Mucosa of rectum (tissue), 2 donors: ENCODE results near the gene MATN1.

Experiments
- H3K27ac ChIP-seq, 2 donors: one replicate each; pipeline ENCODE4 v1.7.0; 2013; ENCODE audit warnings: inconsistent platforms in 2 of 2, low read depth in 2 of 2, low read length in 2 of 2
- H3K27me3 ChIP-seq, 2 donors: one replicate each; pipeline ENCODE4 v1.7.0; 2013; ENCODE audit warnings: low read length in 2 of 2; ENCODE audit not compliant: control insufficient read depth in 2 of 2, insufficient read depth in 2 of 2
- H3K36me3 ChIP-seq, 2 donors: one replicate each; pipeline ENCODE4 v1.7.0; 2013; ENCODE audit warnings: low read length in 2 of 2; ENCODE audit not compliant: control insufficient read depth in 2 of 2, insufficient read depth in 2 of 2
- H3K4me1 ChIP-seq, 2 donors: one replicate each; pipeline ENCODE4 v1.7.0; 2013; ENCODE audit warnings: low read length in 2 of 2, mild to moderate bottlenecking in 1 of 2; ENCODE audit not compliant: control insufficient read depth in 2 of 2, insufficient read depth in 2 of 2
- H3K4me3 ChIP-seq, 2 donors: one replicate each; pipeline ENCODE4 v1.7.0; 2013; ENCODE audit warnings: low read length in 2 of 2
- H3K9ac ChIP-seq, 2 donors: one replicate each; pipeline ENCODE4 v1.7.0; 2013; ENCODE audit warnings: low read length in 2 of 2, low read depth in 1 of 2, mild to moderate bottlenecking in 1 of 2
- H3K9me3 ChIP-seq, 2 donors: one replicate each; pipeline ENCODE4 v1.7.0; 2013; ENCODE audit warnings: low read length in 2 of 2; ENCODE audit not compliant: control insufficient read depth in 2 of 2
- donor health status: healthy.
- donor health status: Normal muscosa, but diverticular disease.

MATN1 gene

GRCh38 chr1:30751830-30752650 lies 28.7 kb upstream of the MATN1 start:
- no peaks in the 10 kb centered on the region for H3K27me3 ChIP-seq
- no peaks in the 10 kb centered on the region for H3K36me3 ChIP-seq
- H3K9me3 ChIP-seq, result no peaks in the 10 kb centered on the region
- peaks cover 16 to 36% of the 10 kb centered on the region in 2 donors for H3K4me1 ChIP-seq
- H3K27ac ChIP-seq, result peak overlapping the region in 1 of 2 donors; percentile 48
- H3K4me3 ChIP-seq, result peak overlapping the region in 1 of 2 donors; percentile 9
- peak overlapping the region in 1 of 2 donors; percentile 34 for H3K9ac ChIP-seq

GRCh38 chr1:30750731-30751291 lies 27.4 kb upstream of the MATN1 start:
- peaks cover 28 to 45% of the 10 kb centered on the region in 2 donors for H3K4me1 ChIP-seq
- peak overlapping the region; percentile 32 to 76 for H3K27ac ChIP-seq
- H3K9ac ChIP-seq, result no peak overlapping the region
- peak overlapping the region in 1 of 2 donors; percentile 20 for H3K4me3 ChIP-seq
- no peaks in the 10 kb centered on the region for H3K36me3 ChIP-seq
- no peaks in the 10 kb centered on the region for H3K9me3 ChIP-seq
- H3K27me3 ChIP-seq, result no peaks in the 10 kb centered on the region

GRCh38 chr1:30749691-30750583 lies 26.6 kb upstream of the MATN1 start:
- H3K4me1 ChIP-seq, result peaks cover 37 to 51% of the 10 kb centered on the region in 2 donors
- H3K4me3 ChIP-seq, result peak overlapping the region in 1 of 2 donors; percentile 48
- no peak overlapping the region for H3K9ac ChIP-seq
- no peaks in the 10 kb centered on the region for H3K9me3 ChIP-seq
- H3K27me3 ChIP-seq, result no peaks in the 10 kb centered on the region
- H3K36me3 ChIP-seq, result no peaks in the 10 kb centered on the region
- peak overlapping the region; percentile 47 to 76 for H3K27ac ChIP-seq

GRCh38 chr1:30748699-30749401 lies 25.5 kb upstream of the MATN1 start:
- Histone ChIP-seq H3K27ac (peak overlapping the region in 1 of 2 donors; percentile 76), H3K4me1 (peaks cover 38 to 58% of the 10 kb centered on the region in 2 donors), H3K36me3 (no peaks in the 10 kb centered on the region), H3K4me3 (peak overlapping the region in 1 of 2 donors; percentile 5), H3K9ac (peak overlapping the region in 1 of 2 donors; percentile 14), H3K9me3 (no peaks in the 10 kb centered on the region), H3K27me3 (no peaks in the 10 kb centered on the region)

- Histone ChIP-seq H3K36me3 (no peaks in the 10 kb centered on the region), H3K27me3 (no peaks in the 10 kb centered on the region), H3K4me1 (peaks cover 39 to 62% of the 10 kb centered on the region in 2 donors), H3K9ac (peak overlapping the region in 1 of 2 donors; percentile 17), H3K27ac (peak overlapping the region; percentile 52 to 76), H3K9me3 (no peaks in the 10 kb centered on the region), H3K4me3 (no peak overlapping the region)
These were observed 24.8 kb upstream of the MATN1 start for GRCh38 chr1:30748098-30748698.

GRCh38 chr1:30747033-30748008 lies 23.9 kb upstream of the MATN1 start:
- Histone ChIP-seq H3K36me3 (no peaks in the 10 kb centered on the region), H3K4me3 (no peak overlapping the region), H3K27me3 (no peaks in the 10 kb centered on the region), H3K9me3 (no peaks in the 10 kb centered on the region), H3K4me1 (peaks cover 39 to 62% of the 10 kb centered on the region in 2 donors), H3K9ac (no peak overlapping the region), H3K27ac (peak overlapping the region; percentile 52 to 76)

GRCh38 chr1:30746212-30747032 lies 23.0 kb upstream of the MATN1 start:
- Histone ChIP-seq H3K9ac (peak overlapping the region; percentile 7 to 41), H3K27ac (peak overlapping the region; percentile 52 to 68), H3K36me3 (no peaks in the 10 kb centered on the region), H3K4me3 (no peak overlapping the region), H3K4me1 (peaks cover 39 to 59% of the 10 kb centered on the region in 2 donors), H3K9me3 (no peaks in the 10 kb centered on the region), H3K27me3 (no peaks in the 10 kb centered on the region)

- no peaks in the 10 kb centered on the region for H3K9me3 ChIP-seq
- H3K4me1 ChIP-seq, result peaks cover 39 to 59% of the 10 kb centered on the region in 2 donors
- peak overlapping the region; percentile 52 to 68 for H3K27ac ChIP-seq
- H3K36me3 ChIP-seq, result no peaks in the 10 kb centered on the region
- H3K9ac ChIP-seq, result peak overlapping the region in 1 of 2 donors; percentile 41
- peak overlapping the region in 1 of 2 donors; percentile 9 for H3K4me3 ChIP-seq
- no peaks in the 10 kb centered on the region for H3K27me3 ChIP-seq
These were observed 22.4 kb upstream of the MATN1 start for GRCh38 chr1:30745834-30746208.
